Panc1 (cell line): Measurements from ENCODE around the gene MIER2. TPM values are rescaled to one million over a fixed set of nuclear protein-coding genes. Genes with fewer than 3 reads are reported as not detected.

Source experiments
- ATAC-seq: fragments of 200-7000 bp; cut with Tn5 transposase; 2 replicates; pipeline ENCODE4 v1.9.1; 2020; ENCODE audit warnings: mild to moderate bottlenecking, moderate library complexity
- BruUV-seq: library from RNA; stranded (reverse); fragments of 400-500 nt; replicated peaks from 2 replicates; lab custom pipeline; 2021; lab: Mats Ljungman, UMichigan
- CTCF ChIA-PET: fragments of 300-600 bp; sonication (Branson Sonifier 250); formaldehyde crosslinking; loops from one replicate; lab custom pipeline; 2022; ENCODE audit warnings: antibody characterized with exemption; lab: Charles Lee
- POLR2A ChIA-PET: fragments of 300-600 bp; sonication (Branson Sonifier 250); formaldehyde crosslinking; loops from one replicate; lab custom pipeline; 2022; ENCODE audit warnings: antibody characterized with exemption; lab: Charles Lee
- DNase-seq: peaks from one replicate; pipeline ENCODE4 v3.0.0-alpha.2; 2010; ENCODE audit warnings: low read depth, low spot score
- H3K27ac ChIP-seq: 2 replicates; pipeline ENCODE4 v1.5.1; 2011; ENCODE audit warnings: mild to moderate bottlenecking, low read length, inconsistent platforms
- H3K27me3 ChIP-seq: fragments of 200-500 bp; sonication (Bioruptor generic); 2 replicates; pipeline ENCODE4 v1.6.0; 2014; ENCODE audit warnings: low read length, inconsistent platforms; ENCODE audit not compliant: control insufficient read depth, insufficient read depth
- H3K36me3 ChIP-seq: fragments of 200-500 bp; sonication (Bioruptor generic); 2 replicates; pipeline ENCODE4 v1.5.1; 2014; ENCODE audit warnings: inconsistent platforms, mild to moderate bottlenecking, low read length, moderate library complexity; ENCODE audit not compliant: control insufficient read depth, insufficient read depth
- H3K4me1 ChIP-seq: 2 replicates; pipeline ENCODE4 v1.5.1; 2011; ENCODE audit warnings: inconsistent platforms, mild to moderate bottlenecking, low read length, moderate library complexity; ENCODE audit not compliant: control insufficient read depth, insufficient read depth
- H3K4me3 ChIP-seq, 2 experiments: 2 replicates each; pipeline ENCODE4 v1.5.1; 2011 to 2012; ENCODE audit warnings: low read depth in 2 of 2, low read length in 2 of 2, mild to moderate bottlenecking in 2 of 2, inconsistent platforms in 1 of 2, moderate library complexity in 1 of 2
- H3K9me3 ChIP-seq: fragments of 200-500 bp; sonication (Bioruptor generic); 2 replicates; pipeline ENCODE4 v1.5.1; 2014; ENCODE audit warnings: low read depth, mild to moderate bottlenecking, inconsistent platforms, low read length, moderate library complexity; ENCODE audit not compliant: control insufficient read depth, insufficient read depth
- CTCF ChIP-seq: fragments of 450-650 bp; IDR thresholded peaks from 2 replicates; pipeline ENCODE4 v1.5.1; 2017; ENCODE audit warnings: mild to moderate bottlenecking
- POLR2AphosphoS5 ChIP-seq: IDR thresholded peaks from 2 replicates; pipeline ENCODE4 v1.6.1; 2012; ENCODE audit warnings: mild to moderate bottlenecking, low read depth, low read length, moderate library complexity
- REST ChIP-seq, 2 experiments: IDR thresholded peaks; 2 replicates each; pipeline ENCODE4 v1.6.1; 2011 to 2012; ENCODE audit warnings: low read depth in 2 of 2, control low read depth in 1 of 2, low read length in 1 of 2, mild to moderate bottlenecking in 1 of 2, moderate library complexity in 1 of 2; ENCODE audit not compliant: insufficient read depth in 1 of 2
- SIN3A ChIP-seq: IDR thresholded peaks from 2 replicates; pipeline ENCODE4 v1.6.1; 2012; ENCODE audit warnings: low read depth, mild to moderate bottlenecking, low read length, moderate library complexity, borderline replicate concordance; ENCODE audit not compliant: insufficient read depth
- TCF7L2 ChIP-seq: IDR thresholded peaks from 2 replicates; pipeline ENCODE4 v1.6.1; 2011; ENCODE audit warnings: mild to moderate bottlenecking, low read depth, low read length, inconsistent platforms
- in situ Hi-C: cut with HindIII; loops from 2 replicates; pipeline ENCODE4 v1.10.0; 2016; ENCODE audit warnings: low sequenced_read_pairs, low pct_unique_long_range_greater_than_20kb
- intact Hi-C: fragments of 100-400 bp; cut with micrococcal nuclease; formaldehyde crosslinking; loops from one replicate; pipeline ENCODE4 v1.10.0; 2022; ENCODE audit not compliant: unreplicated experiment
- total RNA-seq: library from RNA; stranded (reverse); gene quantifications from one replicate; pipeline ENCODE4 v1.2.1, GENCODE V29; 2021; ENCODE audit not compliant: unreplicated experiment

Gene MIER2
- total RNA-seq, 1 experiment from 2014 or later, result 32.1 TPM

DNA sequence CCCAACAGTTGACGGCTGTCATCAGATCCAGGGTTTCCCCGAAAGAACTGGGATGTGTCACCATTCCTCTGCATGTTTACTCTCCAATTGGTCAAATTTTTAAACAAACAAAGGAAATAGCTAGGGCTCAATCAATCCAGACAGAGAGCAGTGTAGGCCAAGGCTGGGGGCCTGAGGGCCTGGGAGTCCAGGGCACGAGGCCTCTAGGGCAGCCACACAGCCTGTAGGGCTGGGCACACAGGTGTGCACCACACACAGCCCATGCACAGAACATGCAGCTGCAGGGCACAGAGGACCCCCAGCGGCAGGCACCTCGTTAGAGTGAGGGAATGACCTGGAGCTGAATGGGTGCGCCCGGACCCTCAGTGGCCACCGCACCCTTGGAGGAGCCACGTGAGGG lies 9.5 kb downstream of the MIER2 start:
- ChIA-PET POLR2A (no interaction called here), CTCF (no interaction called here)
- TF ChIP-seq SIN3A (no peak), CTCF (no peak), TCF7L2 (no peak), POLR2AphosphoS5 (no peak), REST (IDR thresholded peaks at IDR 0.05; ENCODE audit: insufficient read depth in 1 of 2, low read depth in 2 of 2, low read length in 1 of 2) (no peak)
- DNase-seq (no peak), ATAC-seq (no peak)
- Histone ChIP-seq H3K27me3 (no peaks in the 10 kb centered on the region), H3K27ac (no peak overlapping the region), H3K36me3 (no peaks in the 10 kb centered on the region), H3K4me3 (no peak overlapping the region), H3K4me1 (no peaks in the 10 kb centered on the region), H3K9me3 (no peaks in the 10 kb centered on the region; the same call in 1 of the 2 replicates)
- no TSS peak for BruUV-seq
- in situ Hi-C loops, result no loop called here
- intact Hi-C loops, result no loop called here

- BruUV-seq, result no TSS peak
- intact Hi-C loops, result no loop called here
- no peak for DNase-seq
Observed at GRCh38 chr19:334296-335071, 10.1 kb downstream of the MIER2 start.

More at GRCh38 chr19:334296-335071, 10.1 kb downstream of the MIER2 start:
- ChIA-PET POLR2A (no interaction called here), CTCF (no interaction called here)
- TF ChIP-seq TCF7L2 (no peak), POLR2AphosphoS5 (no peak), CTCF (no peak), SIN3A (no peak), REST (IDR thresholded peaks at IDR 0.05; ENCODE audit: insufficient read depth in 1 of 2, low read depth in 2 of 2, low read length in 1 of 2) (no peak)
- ATAC-seq, result no peak
- no peaks in the 10 kb centered on the region for H3K4me1 ChIP-seq
- in situ Hi-C loops, result no loop called here
- H3K27ac ChIP-seq, result no peak overlapping the region
- no peaks in the 10 kb centered on the region for H3K27me3 ChIP-seq
- no peaks in the 10 kb centered on the region; the same call in 1 of the 2 replicates for H3K9me3 ChIP-seq
- no peaks in the 10 kb centered on the region for H3K36me3 ChIP-seq
- no peak overlapping the region for H3K4me3 ChIP-seq
